ENCODE measurements around the gene ADGRV1. TPM values are rescaled to one million over a fixed set of nuclear protein-coding genes. Genes with fewer than 3 reads are reported as not detected.

ADGRV1 gene
- total RNA-seq, 2 experiments from 2014 or later: not detected

DNA sequence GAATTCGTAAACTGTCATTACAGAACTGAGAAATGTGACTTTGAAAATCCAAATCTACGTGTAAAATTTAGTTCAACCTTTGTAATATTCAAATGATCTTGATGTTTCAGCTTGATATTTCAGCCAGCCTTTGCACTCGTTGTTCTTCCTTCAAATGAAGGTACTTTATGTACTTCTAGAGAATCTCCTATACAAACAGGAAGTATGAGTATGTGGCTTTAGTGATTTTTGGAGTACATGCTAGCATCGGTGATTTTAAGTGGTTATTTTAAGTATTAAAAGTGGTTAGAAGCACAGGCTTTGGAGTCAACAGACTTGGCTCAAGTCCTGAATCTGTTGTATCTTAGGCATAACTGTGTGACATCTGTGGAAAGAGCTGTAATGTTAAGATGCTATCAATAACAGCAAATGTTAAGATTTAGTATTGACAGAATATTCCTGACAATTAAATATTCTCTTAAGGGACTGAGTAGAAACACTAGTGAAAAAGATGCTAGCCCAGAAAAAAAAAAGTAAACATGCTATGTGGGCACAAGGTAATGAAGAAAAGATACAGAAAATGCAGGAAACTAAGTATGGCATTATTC lies 398.0 kb downstream of the ADGRV1 start:
- Histone ChIP-seq H3K36me3 (ENCODE audit: insufficient read depth, low read length) (no peaks in the 10 kb centered on the region), H3K4me1 (ENCODE audit: insufficient read depth, low read length, poor library complexity, severe bottlenecking) (no peaks in the 10 kb centered on the region), H3K4me3 (ENCODE audit: low read depth, low read length, poor library complexity, severe bottlenecking) (no peak overlapping the region), H4K20me1 (ENCODE audit: insufficient read depth, low read length) (no peaks in the 10 kb centered on the region), H2AFZ (ENCODE audit: low read length) (0 out of 2 replicates have a peak overlapping the region, but pooled peaks have one; percentile 11), H3K9me2 (ENCODE audit: insufficient read depth, low read length) (no peaks in the 10 kb centered on the region), H3K79me2 (ENCODE audit: insufficient read depth, low read depth, low read length) (no peaks in the 10 kb centered on the region), H3K9me3 (ENCODE audit: low read length) (no peaks in the 10 kb centered on the region), H3K27ac (ENCODE audit: low read depth, low read length, poor library complexity, severe bottlenecking) (no peak overlapping the region), H3K4me2 (ENCODE audit: low read length) (no peak overlapping the region)
- no peak for TF ChIP-seq EZH2phosphoT487 (IDR thresholded peaks at IDR 0.05; ENCODE audit: borderline replicate concordance, low read depth, low read length)
- TF ChIP-seq, protein P1, sequence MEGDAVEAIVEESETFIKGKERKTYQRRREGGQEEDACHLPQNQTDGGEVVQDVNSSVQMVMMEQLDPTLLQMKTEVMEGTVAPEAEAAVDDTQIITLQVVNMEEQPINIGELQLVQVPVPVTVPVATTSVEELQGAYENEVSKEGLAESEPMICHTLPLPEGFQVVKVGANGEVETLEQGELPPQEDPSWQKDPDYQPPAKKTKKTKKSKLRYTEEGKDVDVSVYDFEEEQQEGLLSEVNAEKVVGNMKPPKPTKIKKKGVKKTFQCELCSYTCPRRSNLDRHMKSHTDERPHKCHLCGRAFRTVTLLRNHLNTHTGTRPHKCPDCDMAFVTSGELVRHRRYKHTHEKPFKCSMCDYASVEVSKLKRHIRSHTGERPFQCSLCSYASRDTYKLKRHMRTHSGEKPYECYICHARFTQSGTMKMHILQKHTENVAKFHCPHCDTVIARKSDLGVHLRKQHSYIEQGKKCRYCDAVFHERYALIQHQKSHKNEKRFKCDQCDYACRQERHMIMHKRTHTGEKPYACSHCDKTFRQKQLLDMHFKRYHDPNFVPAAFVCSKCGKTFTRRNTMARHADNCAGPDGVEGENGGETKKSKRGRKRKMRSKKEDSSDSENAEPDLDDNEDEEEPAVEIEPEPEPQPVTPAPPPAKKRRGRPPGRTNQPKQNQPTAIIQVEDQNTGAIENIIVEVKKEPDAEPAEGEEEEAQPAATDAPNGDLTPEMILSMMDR (conservative IDR thresholded peaks at IDR 0.05; ENCODE audit: low read length): no peak
- ChIA-PET CTCF (ENCODE audit: unreplicated experiment) (no interaction called here), POLR2A (no interaction called here)
- BruUV-seq (replicated peaks): no TSS peak
- DNase-seq (ENCODE audit: low spot score): no peak
- intact Hi-C loops (cut with micrococcal nuclease; ENCODE audit: unreplicated experiment): no loop called here

DNA sequence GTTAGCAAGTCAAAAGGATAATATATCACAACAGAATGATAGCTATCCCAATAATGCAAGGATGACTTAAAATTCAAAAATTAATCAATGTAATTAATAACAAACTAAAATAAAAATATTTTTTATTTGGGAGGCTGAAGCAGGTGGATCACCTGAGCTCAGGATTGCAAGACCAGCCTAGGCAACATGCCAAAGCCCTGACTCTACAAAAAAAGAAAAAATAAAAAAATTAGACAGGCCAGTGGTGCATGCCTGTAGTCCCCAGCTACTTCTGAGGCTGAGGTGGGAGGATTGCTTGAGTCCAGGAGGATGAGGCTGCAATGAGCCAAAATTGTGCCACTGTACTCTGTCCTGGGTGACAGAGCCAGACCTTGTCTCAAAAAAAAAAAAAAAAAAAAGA lies 399.3 kb downstream of the ADGRV1 start:
- Histone ChIP-seq H3K79me2 (ENCODE audit: insufficient read depth, low read depth, low read length) (no peaks in the 10 kb centered on the region), H3K9me3 (ENCODE audit: low read length) (no peaks in the 10 kb centered on the region), H3K9me2 (ENCODE audit: insufficient read depth, low read length) (no peaks in the 10 kb centered on the region), H4K20me1 (ENCODE audit: insufficient read depth, low read length) (no peaks in the 10 kb centered on the region; the same call in 1 of the 2 replicates), H3K36me3 (ENCODE audit: insufficient read depth, low read length) (no peaks in the 10 kb centered on the region), H2AFZ (ENCODE audit: low read length) (no peak overlapping the region), H3K4me1 (ENCODE audit: insufficient read depth, low read length, poor library complexity, severe bottlenecking) (no peaks in the 10 kb centered on the region), H3K4me3 (ENCODE audit: low read depth, low read length, poor library complexity, severe bottlenecking) (no peak overlapping the region), H3K4me2 (ENCODE audit: low read length) (no peak overlapping the region), H3K27ac (ENCODE audit: low read depth, low read length, poor library complexity, severe bottlenecking) (no peak overlapping the region)
- ChIA-PET POLR2A (no interaction called here), CTCF (ENCODE audit: unreplicated experiment) (no interaction called here)
- intact Hi-C loops (cut with micrococcal nuclease; ENCODE audit: unreplicated experiment): no loop called here
- TF ChIP-seq EZH2phosphoT487 (IDR thresholded peaks at IDR 0.05; ENCODE audit: borderline replicate concordance, low read depth, low read length): no peak
- no peak for DNase-seq (ENCODE audit: low spot score)
- BruUV-seq (replicated peaks): no TSS peak

DNA sequence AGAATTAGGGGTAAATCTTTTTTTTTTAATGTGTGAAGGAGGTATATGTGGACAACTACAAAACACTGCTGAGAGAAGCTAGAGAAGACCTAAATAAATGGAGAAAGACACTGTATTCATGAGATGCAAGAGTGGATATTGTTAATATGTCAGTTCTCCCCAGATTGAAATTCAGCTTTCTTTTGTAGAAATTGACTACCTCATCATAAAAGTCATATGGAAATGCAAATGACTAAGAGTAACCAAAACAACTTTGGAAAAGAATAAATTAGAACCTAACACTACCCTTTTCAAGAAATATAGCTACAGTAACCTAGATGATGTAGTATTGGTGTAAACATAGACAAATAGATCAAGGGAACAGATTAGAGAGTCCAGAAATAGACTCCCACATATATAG lies 400.7 kb downstream of the ADGRV1 start:
- H3K4me1 ChIP-seq (ENCODE audit: insufficient read depth, low read length, poor library complexity, severe bottlenecking): no peaks in the 10 kb centered on the region
- intact Hi-C loops (cut with micrococcal nuclease; ENCODE audit: unreplicated experiment): no loop called here
- no peaks in the 10 kb centered on the region for H3K9me2 ChIP-seq (ENCODE audit: insufficient read depth, low read length)
- no peak overlapping the region for H2AFZ ChIP-seq (ENCODE audit: low read length)
- ChIA-PET CTCF (ENCODE audit: unreplicated experiment) (no interaction called here), POLR2A (no interaction called here)
- TF ChIP-seq, protein P1 (conservative IDR thresholded peaks at IDR 0.05; ENCODE audit: low read length): no peak
- no peak for TF ChIP-seq EZH2phosphoT487 (IDR thresholded peaks at IDR 0.05; ENCODE audit: borderline replicate concordance, low read depth, low read length)
- no peaks in the 10 kb centered on the region for H3K79me2 ChIP-seq (ENCODE audit: insufficient read depth, low read depth, low read length)
- H3K4me2 ChIP-seq (ENCODE audit: low read length): no peak overlapping the region
- H3K4me3 ChIP-seq (ENCODE audit: low read depth, low read length, poor library complexity, severe bottlenecking): no peak overlapping the region
- no peaks in the 10 kb centered on the region for H3K9me3 ChIP-seq (ENCODE audit: low read length)
- no peak overlapping the region for H3K27ac ChIP-seq (ENCODE audit: low read depth, low read length, poor library complexity, severe bottlenecking)
- no peak for DNase-seq (ENCODE audit: low spot score)
- BruUV-seq (replicated peaks): no TSS peak
- H3K36me3 ChIP-seq (ENCODE audit: insufficient read depth, low read length): no peaks in the 10 kb centered on the region
- H4K20me1 ChIP-seq (ENCODE audit: insufficient read depth, low read length): no peaks in the 10 kb centered on the region; the same call in 1 of the 2 replicates
